ENCODE results near the gene HAUS2.

DNA sequence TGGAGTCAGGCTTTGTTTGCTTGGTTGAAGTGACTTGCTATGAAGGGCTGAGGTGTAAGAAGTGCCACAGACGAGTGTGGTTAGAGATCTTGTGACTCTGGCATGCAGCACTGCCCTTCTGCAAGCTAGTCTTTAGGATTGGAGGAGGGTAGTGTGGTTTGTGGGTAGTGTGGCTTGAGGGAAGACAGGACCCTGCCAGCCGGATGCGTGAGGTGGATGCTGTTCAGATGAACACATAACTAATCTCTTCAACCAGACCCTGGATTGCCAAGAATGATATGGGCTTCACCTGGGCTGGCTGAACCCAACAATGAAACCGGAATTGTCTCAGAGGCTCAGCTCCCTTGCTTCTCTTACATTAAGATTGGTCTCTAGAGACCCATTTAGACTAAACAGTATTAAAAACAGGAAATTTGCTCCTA is 59.5 kb downstream of the HAUS2 start:
- TF ChIP-seq, protein P1, sequence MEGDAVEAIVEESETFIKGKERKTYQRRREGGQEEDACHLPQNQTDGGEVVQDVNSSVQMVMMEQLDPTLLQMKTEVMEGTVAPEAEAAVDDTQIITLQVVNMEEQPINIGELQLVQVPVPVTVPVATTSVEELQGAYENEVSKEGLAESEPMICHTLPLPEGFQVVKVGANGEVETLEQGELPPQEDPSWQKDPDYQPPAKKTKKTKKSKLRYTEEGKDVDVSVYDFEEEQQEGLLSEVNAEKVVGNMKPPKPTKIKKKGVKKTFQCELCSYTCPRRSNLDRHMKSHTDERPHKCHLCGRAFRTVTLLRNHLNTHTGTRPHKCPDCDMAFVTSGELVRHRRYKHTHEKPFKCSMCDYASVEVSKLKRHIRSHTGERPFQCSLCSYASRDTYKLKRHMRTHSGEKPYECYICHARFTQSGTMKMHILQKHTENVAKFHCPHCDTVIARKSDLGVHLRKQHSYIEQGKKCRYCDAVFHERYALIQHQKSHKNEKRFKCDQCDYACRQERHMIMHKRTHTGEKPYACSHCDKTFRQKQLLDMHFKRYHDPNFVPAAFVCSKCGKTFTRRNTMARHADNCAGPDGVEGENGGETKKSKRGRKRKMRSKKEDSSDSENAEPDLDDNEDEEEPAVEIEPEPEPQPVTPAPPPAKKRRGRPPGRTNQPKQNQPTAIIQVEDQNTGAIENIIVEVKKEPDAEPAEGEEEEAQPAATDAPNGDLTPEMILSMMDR (IDR thresholded peaks at IDR 0.05): no peak
- no peak for TF ChIP-seq POLR2AphosphoS5 (IDR thresholded peaks at IDR 0.05; ENCODE audit: low read depth, low read length)
- no peak for TF ChIP-seq TCF7L2 (IDR thresholded peaks at IDR 0.05; ENCODE audit: low read depth, low read length)

Data from Panc1 (cell line).